Keratinocyte (primary cell): ENCODE measurements around the gene KCNQ2.

Experiments
- EZH2 ChIP-seq: IDR thresholded peaks from one replicate; pipeline ENCODE4 v1.6.1; 2012; ENCODE audit warnings: inconsistent platforms, mild to moderate bottlenecking, low read length, moderate library complexity
- TF ChIP-seq, protein P1 (sequence below), 3 experiments: IDR thresholded peaks in 1 of 3; conservative IDR thresholded peaks in 1 of 3; optimal IDR thresholded peaks in 1 of 3; 2 replicates in 2 of 3; 3 replicates in 1 of 3; pipeline versions ENCODE3 to v1.5.1; 2011; ENCODE audit warnings: low read length in 3 of 3, mild to moderate bottlenecking in 3 of 3, moderate library complexity in 2 of 3, control low read depth in 1 of 3, inconsistent platforms in 1 of 3; ENCODE audit not compliant: insufficient read depth in 2 of 3; ENCODE audit errors: extremely low read depth in 1 of 3

DNA sequence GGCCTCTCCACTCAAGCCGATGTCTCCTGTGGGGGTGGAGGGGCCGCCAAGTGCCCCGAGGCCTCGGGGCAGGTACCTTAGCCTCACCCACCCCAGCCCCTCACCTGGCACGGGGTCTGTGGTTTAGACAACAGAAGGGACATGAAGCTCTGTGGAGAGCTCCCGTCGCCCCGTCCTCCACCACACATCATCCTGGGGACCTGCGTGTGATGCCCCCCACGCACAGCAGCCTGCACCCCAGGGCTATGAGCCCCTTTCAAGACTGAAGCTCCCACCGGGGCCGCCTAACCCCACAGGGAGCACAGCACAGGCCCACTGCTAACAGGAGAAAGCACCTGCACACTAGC is 8.2 kb downstream of the KCNQ2 start:
- no peak for TF ChIP-seq EZH2
- TF ChIP-seq, protein P1, sequence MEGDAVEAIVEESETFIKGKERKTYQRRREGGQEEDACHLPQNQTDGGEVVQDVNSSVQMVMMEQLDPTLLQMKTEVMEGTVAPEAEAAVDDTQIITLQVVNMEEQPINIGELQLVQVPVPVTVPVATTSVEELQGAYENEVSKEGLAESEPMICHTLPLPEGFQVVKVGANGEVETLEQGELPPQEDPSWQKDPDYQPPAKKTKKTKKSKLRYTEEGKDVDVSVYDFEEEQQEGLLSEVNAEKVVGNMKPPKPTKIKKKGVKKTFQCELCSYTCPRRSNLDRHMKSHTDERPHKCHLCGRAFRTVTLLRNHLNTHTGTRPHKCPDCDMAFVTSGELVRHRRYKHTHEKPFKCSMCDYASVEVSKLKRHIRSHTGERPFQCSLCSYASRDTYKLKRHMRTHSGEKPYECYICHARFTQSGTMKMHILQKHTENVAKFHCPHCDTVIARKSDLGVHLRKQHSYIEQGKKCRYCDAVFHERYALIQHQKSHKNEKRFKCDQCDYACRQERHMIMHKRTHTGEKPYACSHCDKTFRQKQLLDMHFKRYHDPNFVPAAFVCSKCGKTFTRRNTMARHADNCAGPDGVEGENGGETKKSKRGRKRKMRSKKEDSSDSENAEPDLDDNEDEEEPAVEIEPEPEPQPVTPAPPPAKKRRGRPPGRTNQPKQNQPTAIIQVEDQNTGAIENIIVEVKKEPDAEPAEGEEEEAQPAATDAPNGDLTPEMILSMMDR (optimal IDR thresholded peaks at IDR 0.05 in 1 of 3, IDR thresholded peaks at IDR 0.05 in 1 of 3, conservative IDR thresholded peaks at IDR 0.05 in 1 of 3; ENCODE audit: extremely low read depth in 1 of 3, insufficient read depth in 2 of 3, low read length in 3 of 3), result no peak
